GM12875 (cell line): ENCODE results near the gene PPP4R3A.

ENCODE experiments used
- H3K4me3 ChIP-seq: one replicate; pipeline ENCODE4 v1.5.1; 2011; ENCODE audit warnings: low read depth, low read length, control low read depth
- CTCF ChIP-seq: IDR thresholded peaks from 2 replicates; pipeline ENCODE4 v1.5.1; 2011; ENCODE audit warnings: low read depth, mild to moderate bottlenecking, control low read depth, inconsistent platforms, low read length, moderate library complexity, borderline replicate concordance; ENCODE audit not compliant: insufficient read depth

Gene PPP4R3A

DNA sequence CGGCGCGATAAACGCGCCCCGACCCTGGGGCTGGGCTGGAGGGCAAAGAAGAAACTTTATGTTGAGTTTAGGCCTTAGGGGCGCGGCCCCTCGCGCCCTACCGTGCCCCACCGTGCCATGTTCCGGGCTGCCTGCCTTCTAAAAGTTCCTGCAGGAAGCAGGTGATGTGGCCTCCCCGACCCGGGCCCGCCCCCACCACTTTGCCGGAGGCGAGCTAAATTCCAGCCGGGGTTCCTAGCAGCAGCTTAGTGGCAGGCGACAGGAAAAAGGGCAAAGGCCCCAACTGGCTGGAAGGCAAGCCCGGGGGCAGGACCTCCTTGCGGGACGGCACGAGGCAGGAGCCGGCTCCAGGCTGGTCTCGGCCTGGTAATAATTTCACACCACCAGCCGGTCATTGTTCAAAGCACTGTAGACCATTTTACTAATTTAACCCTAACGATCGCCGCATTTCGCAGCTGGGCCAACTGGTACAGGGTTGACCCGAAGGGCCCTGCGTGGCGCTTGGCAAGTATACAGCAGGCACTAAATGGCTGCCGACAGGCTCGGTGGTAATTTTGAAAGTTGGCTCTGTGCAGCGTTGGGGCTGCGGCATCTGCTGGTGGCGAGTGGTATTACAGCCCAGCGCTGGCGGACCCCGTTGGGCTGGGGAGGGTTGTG is 91.6 kb downstream of the PPP4R3A start:
- peak; percentile 96 for TF ChIP-seq CTCF
- peak overlapping the region; percentile 93 for H3K4me3 ChIP-seq

- TF ChIP-seq CTCF = no peak
- H3K4me3 ChIP-seq = peak overlapping the region; percentile 93
Observed at GRCh38 chr14:91417983-91418386, 92.1 kb downstream of the PPP4R3A start.

DNA sequence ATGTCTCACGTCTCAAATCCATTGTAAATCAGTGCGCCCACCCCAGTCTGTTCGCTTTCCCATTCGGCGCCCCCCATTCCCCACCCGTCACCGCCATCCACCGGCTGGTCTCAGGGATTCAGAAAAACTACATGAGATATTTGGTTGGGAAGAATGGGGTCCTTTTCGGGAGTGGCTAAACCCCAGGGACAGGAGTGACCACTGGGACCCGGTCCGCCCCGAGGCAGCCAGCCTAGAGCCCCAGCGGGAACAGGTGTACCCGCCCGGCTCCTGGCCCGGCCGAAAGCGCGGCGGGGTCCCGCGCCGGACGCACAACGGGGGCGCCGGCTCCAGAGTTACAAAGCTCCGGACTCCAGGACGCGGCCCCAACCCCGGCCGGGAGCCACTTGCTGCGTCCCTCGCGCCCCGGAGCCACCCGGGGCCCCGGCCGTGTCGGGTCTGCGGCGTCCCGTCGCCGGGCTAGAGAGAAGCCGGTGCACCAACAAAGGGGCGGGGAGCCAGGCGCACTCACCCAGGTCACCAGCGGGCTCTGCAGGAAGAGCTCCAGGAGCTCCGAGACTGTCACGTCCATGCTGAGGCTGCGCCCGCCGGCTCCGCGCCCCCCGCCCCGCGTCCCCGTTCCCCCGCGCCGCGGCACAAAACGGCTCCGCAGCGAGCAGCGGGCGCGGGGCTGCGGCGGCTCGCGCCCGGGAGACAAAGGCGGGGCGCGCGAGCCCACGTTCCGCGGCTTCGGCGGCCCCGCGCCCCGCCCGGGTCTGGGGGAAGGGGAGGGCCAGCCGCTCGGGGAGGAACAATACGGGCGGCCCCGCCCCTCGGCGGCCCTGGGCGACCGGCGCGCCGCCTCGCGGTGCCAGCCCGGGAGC is 92.8 kb downstream of the PPP4R3A start, which contains the start of gene CCDC88C:
Gene CCDC88C (minus strand): TSS at position 701 of the 863 bp plus-strand sequence. CDS start 130 bp downstream, at position 571.
- TF ChIP-seq CTCF = no peak
- H3K4me3 ChIP-seq = peak within 1 kb of the TSS; percentile 93

GRCh38 chr14:91416744-91417119 is 93.4 kb downstream of the PPP4R3A start:
- H3K4me3 ChIP-seq = peak overlapping the region; percentile 93
- no peak for TF ChIP-seq CTCF

DNA sequence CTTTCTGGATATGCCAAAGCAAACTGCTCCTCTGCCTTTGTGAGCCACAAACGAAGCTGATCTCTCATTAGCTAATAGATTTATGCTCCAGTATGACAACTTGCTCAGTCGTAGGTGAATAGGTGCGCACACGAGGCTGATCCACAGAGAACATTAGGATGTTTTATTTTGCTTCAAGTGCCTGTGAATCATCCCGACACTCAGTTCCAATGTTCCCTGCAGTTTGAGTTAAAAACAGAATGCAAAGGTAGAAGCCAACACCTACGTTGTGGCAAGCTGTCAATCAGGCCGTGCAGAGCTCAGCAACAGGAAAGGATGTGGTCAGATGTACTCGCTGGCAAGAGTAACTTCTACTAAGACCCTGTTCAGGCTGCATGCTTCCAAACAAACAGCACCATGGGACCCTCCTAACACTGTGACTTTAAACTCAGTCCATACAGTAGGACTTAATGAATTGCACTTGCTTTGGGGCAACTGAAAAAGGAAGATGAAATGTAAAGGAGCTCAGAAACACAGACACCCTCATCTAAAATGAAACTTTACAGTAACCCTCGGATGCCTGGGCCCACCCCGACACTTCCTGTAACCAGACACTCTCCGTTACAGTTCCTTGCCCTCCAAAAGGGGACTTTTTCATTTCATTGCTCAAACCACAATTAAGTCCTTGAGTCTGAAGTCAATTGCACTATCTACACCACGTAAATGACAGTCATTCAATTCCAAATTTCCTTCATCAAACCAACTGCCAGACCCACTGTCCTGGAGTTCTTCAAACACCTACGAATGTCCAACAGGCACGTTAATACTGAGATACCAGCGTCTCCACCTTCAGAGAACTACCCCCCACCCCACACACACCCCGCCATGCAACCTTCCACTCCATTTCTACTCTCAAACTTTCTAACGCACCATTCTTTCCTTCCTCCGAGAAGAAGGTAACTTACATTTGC is 94.0 kb downstream of the PPP4R3A start:
- no peak for TF ChIP-seq CTCF
- H3K4me3 ChIP-seq = peak overlapping the region; percentile 93

DNA sequence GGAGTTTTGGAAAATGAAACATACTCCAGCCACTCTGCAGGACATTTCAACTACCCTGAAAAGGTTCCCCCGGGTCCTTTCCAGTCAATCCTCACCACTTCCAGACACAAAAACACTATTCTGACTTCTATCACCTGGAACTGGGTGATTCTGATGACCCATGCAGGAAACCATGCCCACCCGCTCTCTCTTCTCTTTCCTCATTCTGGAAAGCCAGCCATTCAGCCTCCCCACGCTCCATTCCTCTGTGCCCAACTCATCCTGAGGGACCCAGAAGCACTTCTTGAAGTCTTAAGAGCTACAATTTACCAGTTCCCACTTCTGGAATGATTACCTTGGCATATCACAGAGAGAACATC is 95.7 kb downstream of the PPP4R3A start:
- peak overlapping the region; percentile 52 for H3K4me3 ChIP-seq
- TF ChIP-seq CTCF = no peak
